Fibroblast of lung (primary cell): ENCODE measurements around the gene NR6A1.

Source experiments
- CTCF ChIP-seq, 2 donors: IDR thresholded peaks in 1 of 2; conservative IDR thresholded peaks in 1 of 2; 1 replicate in 1 of 2; 2 replicates in 1 of 2; pipeline ENCODE4 v1.5.1; 2011 to 2012; ENCODE audit warnings: low read length in 2 of 2, control low read depth in 1 of 2, inconsistent platforms in 1 of 2, low read depth in 1 of 2, mild to moderate bottlenecking in 1 of 2
- EZH2 ChIP-seq: IDR thresholded peaks from 2 replicates; pipeline ENCODE4 v1.5.1; 2012; ENCODE audit warnings: low read length, control low read depth, mild to moderate bottlenecking; ENCODE audit errors: missing control alignments

GRCh38 chr9:124756011-124756410 lies 15.1 kb downstream of the NR6A1 start:
- TF ChIP-seq EZH2 (no peak), CTCF (conservative IDR thresholded peaks at IDR 0.05 in 1 of 2, IDR thresholded peaks at IDR 0.05 in 1 of 2; ENCODE audit: low read depth in 1 of 2, low read length in 2 of 2) (no peak)
